ENCODE measurements around the gene NEGR1.

- TF ChIP-seq CTCF (IDR thresholded peaks at IDR 0.05): no peak
- no peak for TF ChIP-seq POLR2A (IDR thresholded peaks at IDR 0.05; ENCODE audit: low read depth)
- TF ChIP-seq EP300 (IDR thresholded peaks at IDR 0.05): no peak
Observed at GRCh38 chr1:72060466-72061245, 221.7 kb downstream of the NEGR1 start.
